PC-9 (cell line): Measurements from ENCODE around the gene CD247.

Experiments used
- EZH2 ChIP-seq: fragments of 200-600 bp; sonication (generic); IDR thresholded peaks from 2 replicates; pipeline ENCODE4 v1.8.0; 2017; ENCODE audit warnings: antibody characterized with exemption, low read depth
- TF ChIP-seq, protein P1 (sequence below): fragments of 200-600 bp; sonication (generic); conservative IDR thresholded peaks from 2 replicates; pipeline ENCODE4 v1.6.1; 2017; ENCODE audit warnings: mixed run types, antibody characterized with exemption, mild to moderate bottlenecking, moderate library complexity

DNA sequence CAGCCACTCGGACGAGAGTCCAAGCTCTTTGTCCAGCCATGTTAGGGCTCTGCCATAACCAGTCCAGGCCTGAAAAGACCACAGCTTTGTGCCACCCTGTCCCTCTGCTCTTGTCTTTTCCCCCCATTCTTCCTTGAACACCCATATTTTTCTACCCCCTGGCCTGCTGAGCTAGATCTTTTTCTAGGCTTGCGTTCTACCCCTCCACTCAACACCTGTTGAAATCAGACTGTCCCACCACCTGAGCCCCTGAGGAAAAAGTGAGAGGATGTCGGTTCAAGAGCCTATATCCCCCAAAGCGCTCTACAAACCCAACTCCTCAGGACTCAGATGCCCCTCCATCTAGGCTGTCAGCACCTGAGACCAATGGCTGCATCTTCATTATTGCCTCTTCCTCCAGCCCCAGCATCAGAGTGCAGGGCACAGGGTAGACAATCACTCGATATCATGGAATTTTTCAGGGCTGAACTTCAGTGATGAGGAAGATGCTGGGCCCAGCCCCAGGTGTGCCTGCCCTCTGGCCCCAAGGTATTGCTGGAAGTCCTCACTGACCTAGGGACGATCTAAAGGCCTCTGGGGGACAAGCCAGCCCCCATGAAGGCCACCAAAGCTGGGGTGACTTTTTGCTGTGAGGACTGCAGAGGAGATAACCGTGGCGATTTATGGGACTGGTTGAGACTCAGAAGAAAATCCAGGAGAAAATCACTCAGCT, 75.3 kb downstream of the CD247 start:
- TF ChIP-seq, protein P1, sequence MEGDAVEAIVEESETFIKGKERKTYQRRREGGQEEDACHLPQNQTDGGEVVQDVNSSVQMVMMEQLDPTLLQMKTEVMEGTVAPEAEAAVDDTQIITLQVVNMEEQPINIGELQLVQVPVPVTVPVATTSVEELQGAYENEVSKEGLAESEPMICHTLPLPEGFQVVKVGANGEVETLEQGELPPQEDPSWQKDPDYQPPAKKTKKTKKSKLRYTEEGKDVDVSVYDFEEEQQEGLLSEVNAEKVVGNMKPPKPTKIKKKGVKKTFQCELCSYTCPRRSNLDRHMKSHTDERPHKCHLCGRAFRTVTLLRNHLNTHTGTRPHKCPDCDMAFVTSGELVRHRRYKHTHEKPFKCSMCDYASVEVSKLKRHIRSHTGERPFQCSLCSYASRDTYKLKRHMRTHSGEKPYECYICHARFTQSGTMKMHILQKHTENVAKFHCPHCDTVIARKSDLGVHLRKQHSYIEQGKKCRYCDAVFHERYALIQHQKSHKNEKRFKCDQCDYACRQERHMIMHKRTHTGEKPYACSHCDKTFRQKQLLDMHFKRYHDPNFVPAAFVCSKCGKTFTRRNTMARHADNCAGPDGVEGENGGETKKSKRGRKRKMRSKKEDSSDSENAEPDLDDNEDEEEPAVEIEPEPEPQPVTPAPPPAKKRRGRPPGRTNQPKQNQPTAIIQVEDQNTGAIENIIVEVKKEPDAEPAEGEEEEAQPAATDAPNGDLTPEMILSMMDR = no peak
- no peak for TF ChIP-seq EZH2
